C4-2B (cell line): Measurements from ENCODE around the gene CRMP1.

ENCODE experiments used
- H3K27ac ChIP-seq: fragments of 450-650 bp; 2 replicates; pipeline ENCODE4 v1.5.1; 2017
- ZFX ChIP-seq: fragments of 450-650 bp; IDR thresholded peaks from 2 replicates; pipeline ENCODE4 v1.6.1; 2017
- TF ChIP-seq, protein P1 (sequence below): fragments of 450-650 bp; conservative IDR thresholded peaks from 2 replicates; pipeline ENCODE4 v1.5.1; 2017; ENCODE audit warnings: mild to moderate bottlenecking

Gene CRMP1

DNA sequence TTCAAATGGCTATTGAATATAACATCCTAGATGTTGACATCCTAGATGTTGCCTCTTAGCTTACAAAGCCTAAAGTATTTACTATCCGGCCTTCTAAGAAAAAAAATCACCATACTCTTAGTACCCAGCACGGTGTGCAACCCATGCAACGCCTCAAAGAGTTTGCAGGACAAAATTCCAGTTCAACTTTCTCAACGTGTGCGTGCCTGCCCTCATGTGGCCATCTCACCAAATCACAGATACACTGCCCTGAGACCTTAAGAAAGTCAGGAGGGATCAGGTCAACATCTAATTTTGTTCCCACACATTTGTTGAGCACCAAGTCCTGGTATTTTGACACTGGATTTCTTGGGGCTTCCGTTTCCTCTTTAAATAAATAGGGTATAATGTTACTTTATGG, 68.3 kb downstream of the CRMP1 start:
- TF ChIP-seq, protein P1, sequence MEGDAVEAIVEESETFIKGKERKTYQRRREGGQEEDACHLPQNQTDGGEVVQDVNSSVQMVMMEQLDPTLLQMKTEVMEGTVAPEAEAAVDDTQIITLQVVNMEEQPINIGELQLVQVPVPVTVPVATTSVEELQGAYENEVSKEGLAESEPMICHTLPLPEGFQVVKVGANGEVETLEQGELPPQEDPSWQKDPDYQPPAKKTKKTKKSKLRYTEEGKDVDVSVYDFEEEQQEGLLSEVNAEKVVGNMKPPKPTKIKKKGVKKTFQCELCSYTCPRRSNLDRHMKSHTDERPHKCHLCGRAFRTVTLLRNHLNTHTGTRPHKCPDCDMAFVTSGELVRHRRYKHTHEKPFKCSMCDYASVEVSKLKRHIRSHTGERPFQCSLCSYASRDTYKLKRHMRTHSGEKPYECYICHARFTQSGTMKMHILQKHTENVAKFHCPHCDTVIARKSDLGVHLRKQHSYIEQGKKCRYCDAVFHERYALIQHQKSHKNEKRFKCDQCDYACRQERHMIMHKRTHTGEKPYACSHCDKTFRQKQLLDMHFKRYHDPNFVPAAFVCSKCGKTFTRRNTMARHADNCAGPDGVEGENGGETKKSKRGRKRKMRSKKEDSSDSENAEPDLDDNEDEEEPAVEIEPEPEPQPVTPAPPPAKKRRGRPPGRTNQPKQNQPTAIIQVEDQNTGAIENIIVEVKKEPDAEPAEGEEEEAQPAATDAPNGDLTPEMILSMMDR = peak; percentile 68
- no peak for TF ChIP-seq ZFX
- no peak overlapping the region for H3K27ac ChIP-seq

DNA sequence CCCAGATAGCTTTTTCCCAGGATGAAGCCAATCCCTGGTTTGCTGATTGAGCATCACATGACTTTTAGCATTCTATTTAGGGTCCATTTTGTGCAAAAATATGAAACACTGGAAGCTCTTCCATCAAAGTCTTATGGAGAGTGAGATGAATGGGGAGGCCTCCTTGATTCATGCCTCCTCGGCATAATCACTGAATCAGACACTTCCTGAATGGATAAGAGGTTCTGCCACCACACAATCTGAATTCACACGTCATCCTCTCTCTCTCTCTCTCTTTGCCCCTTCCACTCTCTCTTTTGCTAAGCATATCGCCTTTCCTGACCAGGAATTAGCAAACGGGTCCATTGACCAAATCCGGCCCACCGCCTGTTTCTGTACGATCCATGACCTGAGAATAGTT, 68.7 kb downstream of the CRMP1 start:
- no peak overlapping the region for H3K27ac ChIP-seq
- TF ChIP-seq, protein P1 = no peak
- no peak for TF ChIP-seq ZFX

DNA sequence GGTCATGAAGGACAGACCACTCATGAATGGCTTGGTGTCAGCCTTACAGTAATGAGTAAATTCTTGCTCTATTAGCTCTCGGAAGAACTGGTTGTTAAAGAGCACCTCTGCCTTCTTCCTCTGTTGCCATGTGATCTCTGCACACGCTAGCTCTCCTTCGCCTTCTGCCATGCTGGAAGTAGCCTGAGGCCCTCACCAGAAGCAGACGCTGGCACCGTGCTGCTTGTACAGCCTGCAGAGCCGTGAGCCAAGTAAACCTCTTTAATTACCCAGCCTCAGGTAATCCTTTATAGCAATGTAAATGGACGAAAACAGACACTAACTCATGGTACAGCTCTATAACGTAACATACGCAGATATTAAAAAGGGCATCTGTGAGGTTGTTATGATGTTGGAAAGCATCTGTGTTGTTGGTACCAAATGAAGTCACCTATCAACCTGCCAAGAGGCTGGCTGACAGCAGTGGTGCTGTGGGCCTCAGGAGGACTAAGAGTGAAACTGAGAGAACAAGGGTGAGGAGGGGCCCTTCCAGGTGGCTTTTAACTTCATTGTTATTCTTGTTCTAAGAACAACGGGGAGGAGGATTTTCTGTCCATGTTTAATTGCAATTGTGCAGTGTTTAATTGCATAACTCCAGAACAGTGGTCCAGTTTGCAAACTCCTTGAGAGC, 69.2 kb downstream of the CRMP1 start:
- TF ChIP-seq, protein P1 = no peak
- TF ChIP-seq ZFX = no peak

DNA sequence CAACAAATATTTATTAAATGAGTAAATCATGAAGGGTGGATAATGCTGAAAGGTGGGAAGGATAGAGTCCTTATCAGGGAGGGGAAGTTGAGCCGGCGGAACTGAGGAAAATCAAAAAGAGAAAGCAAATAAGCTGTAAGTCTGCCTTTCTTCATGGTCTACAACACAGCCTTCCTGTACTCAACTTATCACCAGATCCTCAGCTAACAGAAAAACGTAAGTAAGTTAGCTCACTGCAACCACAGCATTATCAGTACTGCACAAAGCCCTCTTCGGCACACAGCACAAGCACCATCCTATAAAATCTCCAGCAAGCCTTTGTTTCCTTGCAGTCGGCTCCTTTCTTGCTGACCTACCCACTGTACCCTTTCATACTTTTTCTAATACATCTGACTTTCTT, 70.3 kb downstream of the CRMP1 start:
- H3K27ac ChIP-seq = no peak overlapping the region
- TF ChIP-seq, protein P1 = no peak
- no peak for TF ChIP-seq ZFX

More for the DNA sequence above, 69.2 kb downstream of the CRMP1 start:
- H3K27ac ChIP-seq = no peak overlapping the region

DNA sequence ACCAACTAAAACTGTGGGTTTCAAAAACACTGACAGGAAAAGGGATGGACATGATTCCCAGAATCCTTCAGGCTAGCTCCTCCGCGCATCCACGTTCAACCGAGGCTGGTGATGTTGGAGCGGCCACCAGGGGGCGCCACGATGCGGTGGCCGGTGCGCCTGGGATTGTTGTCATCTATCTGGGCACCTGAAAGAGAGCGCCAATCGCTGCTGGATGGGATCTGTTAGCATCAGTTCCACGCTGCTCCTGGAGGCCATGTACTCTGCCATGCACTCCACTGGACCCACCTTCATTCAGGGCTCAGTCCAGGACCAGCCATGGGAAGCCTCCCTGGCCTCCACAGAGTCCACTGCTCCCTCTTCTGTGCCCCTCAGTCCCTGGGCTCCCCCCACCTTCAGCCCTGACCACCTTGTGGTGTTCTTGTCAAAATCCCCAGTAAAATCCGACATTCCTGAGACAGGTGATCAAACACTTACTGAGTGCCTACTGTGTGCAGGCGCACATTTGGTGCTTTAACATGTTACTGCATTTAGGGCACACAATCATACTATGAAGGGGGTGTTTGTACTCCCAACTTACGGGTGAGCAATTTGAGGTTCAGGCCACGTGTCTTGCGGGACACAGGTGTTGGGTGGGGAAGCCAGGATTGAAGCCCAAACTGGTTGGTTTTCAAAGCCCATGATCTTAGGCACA, 71.1 kb downstream of the CRMP1 start:
- TF ChIP-seq, protein P1 = peak; percentile 68
- TF ChIP-seq ZFX = no peak
- H3K27ac ChIP-seq = no peak overlapping the region

DNA sequence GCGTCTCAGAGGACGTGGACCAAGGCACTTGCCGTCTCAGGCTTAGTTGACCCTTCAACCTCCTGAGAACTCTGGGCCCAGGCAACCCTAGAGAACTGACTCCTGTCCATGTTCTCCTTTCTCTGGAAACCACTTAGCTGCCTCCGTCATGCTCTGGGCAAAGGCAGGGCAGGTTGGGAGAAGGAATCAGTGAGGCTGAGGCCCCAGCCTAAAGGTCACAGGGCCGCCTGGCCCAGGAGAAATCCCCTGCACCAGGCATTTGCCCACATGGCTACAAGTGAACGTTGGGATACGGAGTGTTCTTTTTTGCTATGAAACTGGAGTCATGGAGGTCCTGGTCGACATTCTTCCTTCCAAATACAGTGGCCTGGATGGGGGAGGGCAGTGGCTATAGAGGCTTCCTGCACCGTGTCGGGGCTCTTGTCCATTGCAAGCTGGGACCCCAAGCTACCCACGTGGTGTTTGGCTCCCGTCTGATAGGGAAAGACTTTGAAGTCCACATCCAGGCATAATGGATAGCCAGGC, 76.0 kb downstream of the CRMP1 start:
- H3K27ac ChIP-seq = no peak overlapping the region
- no peak for TF ChIP-seq ZFX

DNA sequence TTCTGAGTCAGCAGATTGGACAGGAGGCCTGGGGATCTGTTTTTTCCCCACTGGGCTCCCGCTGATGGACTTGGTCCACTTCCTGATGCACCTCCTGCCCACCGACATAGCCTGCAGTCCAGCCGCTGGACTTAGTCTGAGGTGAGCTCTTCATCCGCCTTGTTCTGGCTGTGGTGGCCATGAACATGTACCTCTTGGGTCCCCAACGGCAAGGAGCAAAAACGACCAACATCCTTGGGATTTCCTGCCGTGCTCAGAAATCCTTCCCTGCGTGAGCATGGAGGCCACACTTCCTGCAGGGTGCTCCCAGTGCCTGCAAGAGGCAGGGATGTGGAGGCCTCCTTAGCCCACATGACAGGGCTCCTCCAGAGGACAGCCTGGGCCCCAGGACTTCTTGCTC, 76.8 kb downstream of the CRMP1 start:
- no peak overlapping the region for H3K27ac ChIP-seq
- TF ChIP-seq ZFX = no peak
- TF ChIP-seq, protein P1 = no peak

DNA sequence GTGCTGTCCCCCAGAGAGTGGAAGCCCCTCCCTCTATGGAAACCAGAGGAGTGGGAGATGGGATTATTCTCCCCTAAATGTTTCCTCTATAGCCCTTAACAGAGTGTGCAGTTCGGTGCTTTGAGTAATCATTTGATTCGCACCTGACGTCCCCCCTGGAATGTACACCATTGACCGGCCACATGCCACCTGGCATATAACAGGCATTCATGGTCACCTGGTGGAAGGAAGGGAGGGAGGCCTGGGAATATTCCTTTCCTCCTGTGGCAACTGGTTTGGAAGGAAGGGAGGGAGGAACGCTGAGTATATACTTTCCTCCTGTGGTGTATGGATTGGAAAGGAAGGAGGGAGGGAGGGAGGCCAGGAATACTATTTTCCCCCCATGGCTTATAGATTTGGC, 77.2 kb downstream of the CRMP1 start:
- TF ChIP-seq, protein P1 = no peak
- TF ChIP-seq ZFX = no peak
- H3K27ac ChIP-seq = no peak overlapping the region
